M059J (cell line): ENCODE results near the gene MSL3B.

Experiments used
- DNase-seq: peaks from one replicate; pipeline ENCODE4 v3.0.0-alpha.2; 2012; ENCODE audit warnings: low read depth

Gene MSL3B

DNA sequence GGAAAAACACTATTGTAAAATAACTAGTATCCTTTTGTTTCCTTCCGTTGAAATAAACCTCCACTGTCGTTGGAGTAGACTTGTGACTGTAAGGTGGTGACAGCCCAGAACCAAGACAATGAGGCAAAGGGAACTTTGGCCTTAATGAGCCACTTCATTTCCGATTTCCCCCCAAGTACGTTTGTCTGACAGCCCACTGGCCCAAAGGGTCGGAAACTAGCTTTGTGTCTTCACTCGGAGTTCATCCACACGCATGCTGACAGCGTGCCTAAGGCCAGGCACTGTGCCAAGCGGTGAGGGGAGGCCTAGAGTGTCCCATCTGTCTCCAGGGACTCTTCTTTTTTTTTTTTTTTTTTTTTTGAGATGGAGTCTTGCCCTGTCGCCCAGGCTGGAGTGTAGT, 34.8 kb downstream of the MSL3B start:
- no peak for DNase-seq

- DNase-seq: peak; percentile 80
Measured at GRCh38 chr2:233832869-233833311, 35.3 kb downstream of the MSL3B start.

DNA sequence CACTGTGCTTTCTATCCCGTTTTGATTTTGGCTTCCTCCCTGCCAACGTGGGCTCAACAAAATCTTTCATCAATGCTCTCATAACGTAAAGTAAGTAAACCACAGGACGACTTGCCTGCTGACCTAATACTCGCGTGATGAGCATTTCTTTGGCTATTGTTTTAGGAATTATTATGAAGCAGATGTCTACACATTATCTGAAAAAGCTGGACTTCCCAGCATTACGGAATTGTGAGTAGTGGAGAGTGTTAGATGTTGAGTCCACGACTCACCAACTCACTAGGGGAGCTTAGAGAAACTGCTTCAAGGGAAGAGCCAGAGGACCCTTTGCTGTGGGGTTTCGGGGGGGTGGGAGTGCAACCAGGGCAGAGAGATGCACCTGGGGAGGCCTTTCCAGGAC, 35.8 kb downstream of the MSL3B start:
- DNase-seq: no peak

GRCh38 chr2:233831861-233832260, 36.3 kb downstream of the MSL3B start:
- DNase-seq: no peak

DNA sequence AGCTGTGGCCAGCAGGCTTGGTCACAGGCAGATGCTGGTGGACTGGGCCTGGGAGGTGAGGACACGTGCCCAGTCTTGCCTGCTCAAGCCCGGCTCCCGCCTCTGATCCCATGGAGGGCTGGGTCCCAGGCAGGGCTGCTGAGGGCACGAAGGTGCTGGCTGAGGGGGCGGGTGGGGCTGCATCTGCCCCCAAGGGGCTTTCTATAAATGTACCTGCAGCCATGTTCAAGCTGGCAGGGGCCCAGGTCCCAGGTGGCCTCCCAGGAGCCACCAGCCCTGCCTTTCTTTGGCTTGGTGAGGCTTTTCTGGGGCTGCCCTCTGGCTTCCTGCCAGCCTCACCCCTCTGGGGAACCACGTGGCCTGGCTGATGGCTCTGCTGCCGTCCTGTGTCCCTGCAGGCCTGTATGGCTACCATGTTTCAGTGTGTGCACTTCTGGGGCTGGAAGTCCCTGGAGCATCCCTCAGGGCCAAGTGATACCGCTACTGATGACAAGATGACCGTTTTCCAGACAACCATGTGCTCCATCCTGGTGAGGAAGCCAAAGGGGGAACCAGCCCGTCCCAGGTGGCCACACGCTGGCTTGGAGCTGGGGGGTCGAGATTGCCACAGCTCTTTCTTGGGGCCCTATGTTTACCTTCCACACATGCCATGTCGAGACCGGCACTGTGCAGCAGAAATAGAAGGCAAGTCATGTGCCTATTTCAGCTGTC, 37.0 kb downstream of the MSL3B start:
- no peak for DNase-seq

- DNase-seq: no peak
Measured at GRCh38 chr2:233830111-233830802, 37.9 kb downstream of the MSL3B start.

GRCh38 chr2:233829193-233830110, 38.7 kb downstream of the MSL3B start:
- DNase-seq: no peak

DNA sequence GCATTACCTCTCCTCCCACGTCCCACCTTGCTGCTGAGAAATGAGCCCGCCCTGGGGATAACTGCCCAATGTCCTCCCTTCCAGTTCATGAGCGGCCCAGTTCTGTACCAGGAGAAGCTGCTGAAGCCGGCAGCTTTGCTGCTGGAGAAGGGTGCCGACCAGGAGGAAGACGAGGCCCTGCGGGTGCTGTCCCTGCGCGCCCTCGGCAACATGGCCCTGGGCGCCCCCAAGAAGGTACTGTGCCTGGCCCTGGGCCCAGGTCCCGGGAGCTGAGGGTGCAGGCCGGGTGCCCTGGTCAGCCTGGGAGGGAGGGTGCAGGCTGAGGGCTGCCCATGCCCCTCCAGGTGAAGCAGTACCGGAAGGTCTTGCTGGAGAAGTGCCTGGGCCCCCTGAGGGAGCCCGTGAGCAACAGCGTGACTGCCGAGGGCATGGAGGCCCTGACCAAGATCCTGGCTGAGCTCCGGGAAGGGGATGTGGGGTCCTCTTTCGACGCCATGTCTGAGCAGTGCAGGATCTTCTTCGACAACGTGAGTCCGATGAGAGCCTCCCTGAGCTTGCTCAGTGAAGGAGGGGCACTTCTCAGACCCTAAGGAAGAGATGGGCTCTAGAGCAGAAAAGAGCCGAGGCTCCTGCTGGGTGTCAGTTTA, 39.5 kb downstream of the MSL3B start:
- DNase-seq: no peak

GRCh38 chr2:233824373-233824772, 43.8 kb downstream of the MSL3B start:
- no peak for DNase-seq

DNA sequence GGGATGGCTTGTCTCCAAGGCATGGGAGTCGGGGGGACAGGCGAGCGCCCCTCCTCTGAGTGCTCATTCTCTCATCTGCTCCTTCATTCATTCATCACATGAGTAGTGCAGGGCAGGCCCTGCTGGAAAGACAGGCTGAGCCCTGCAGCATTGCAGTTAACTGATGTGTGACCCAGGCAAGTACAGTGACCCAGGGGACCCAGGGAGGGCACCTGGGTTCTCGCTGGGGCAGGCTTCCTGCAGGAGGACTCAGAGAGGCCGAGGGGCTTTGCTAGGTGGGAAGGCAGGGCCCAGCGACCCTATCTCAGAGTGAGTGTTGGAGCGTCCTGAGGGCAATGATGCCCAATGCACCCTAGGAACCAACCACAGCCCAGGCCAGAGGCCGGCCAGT, 44.5 kb downstream of the MSL3B start:
- DNase-seq: no peak

- no peak for DNase-seq
Measured at GRCh38 chr2:233822781-233823730, 45.1 kb downstream of the MSL3B start.

- DNase-seq: no peak
Measured at GRCh38 chr2:233822101-233822771, 46.0 kb downstream of the MSL3B start.

GRCh38 chr2:233821709-233822100, 46.5 kb downstream of the MSL3B start:
- no peak for DNase-seq

DNA sequence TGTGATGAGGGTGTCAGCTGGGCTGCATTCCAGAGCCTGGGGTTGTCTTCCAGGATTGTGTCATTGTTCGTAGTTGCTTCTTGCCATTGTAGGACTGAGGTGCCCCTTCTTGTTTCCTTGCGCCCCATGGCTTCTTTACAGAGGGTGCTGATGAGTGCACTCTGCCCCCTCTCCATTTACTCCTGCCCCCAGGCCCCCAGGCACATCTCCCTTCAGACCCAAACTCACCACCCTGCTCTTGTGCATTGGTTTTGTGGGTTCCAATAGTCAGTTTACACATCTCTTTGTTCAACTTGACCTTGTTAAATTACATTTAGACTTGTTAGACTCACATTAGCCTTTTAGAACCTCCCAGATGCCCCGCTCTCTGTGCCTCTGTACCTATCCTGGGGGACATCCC, 47.0 kb downstream of the MSL3B start:
- DNase-seq: no peak

DNA sequence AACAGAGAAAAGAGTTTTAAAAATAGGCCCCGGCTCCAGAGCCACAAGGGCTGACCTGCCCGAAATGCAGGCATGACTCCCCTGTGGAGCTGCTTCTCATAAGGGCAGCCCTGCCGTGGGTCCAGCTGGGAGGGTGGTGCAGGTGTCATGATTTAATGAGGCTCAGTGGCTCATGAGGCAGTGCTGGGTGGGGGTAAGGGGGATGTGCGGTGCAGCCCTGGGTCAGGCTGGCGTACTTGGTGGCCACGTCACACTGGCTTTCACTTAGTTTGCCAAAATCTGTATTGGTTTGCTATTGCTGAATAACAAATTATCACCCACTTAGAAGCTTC, 47.4 kb downstream of the MSL3B start:
- DNase-seq: no peak

DNA sequence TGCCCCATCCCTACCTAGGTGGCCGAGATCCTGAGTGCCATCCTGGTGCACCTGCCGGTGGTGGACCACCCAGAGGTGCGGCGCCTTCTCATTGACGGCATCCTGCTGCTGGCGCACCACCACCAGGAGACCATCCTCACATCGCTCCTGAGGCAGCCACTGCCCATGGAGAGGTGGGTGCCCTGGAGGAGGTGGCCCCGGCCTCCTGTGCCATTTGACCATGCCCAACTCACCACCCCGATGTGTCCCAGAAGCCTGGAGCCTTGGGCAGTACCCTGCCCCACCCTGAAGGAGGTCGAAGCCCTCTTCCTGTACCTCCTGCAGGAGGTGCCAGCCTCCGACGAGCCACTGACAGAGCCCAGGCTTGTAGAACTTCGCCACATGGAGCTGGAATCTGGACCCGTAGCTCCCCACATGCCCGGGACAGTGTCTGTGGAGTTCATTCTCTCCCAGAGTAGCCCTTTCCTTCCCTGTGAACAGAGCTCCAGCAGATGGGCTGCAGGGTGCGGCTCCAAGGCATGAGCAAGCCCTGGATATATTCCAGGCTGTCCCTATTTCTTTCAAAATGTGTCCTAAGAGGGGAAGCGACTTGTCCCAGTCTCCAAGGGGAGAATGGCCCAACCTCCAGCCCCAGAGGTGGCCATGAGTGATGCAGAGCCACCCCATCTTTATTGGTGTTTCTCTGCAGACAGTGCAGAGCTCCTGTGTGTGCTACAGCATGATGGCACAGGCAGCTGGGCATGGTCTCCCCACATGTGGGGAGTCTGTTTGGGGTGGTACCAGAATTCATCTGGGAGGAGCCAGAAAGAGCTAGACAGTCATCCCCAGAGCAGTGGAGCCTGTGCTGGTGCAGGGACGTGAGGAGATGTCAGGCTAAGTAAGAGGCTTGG, 48.1 kb downstream of the MSL3B start:
- no peak for DNase-seq

DNA sequence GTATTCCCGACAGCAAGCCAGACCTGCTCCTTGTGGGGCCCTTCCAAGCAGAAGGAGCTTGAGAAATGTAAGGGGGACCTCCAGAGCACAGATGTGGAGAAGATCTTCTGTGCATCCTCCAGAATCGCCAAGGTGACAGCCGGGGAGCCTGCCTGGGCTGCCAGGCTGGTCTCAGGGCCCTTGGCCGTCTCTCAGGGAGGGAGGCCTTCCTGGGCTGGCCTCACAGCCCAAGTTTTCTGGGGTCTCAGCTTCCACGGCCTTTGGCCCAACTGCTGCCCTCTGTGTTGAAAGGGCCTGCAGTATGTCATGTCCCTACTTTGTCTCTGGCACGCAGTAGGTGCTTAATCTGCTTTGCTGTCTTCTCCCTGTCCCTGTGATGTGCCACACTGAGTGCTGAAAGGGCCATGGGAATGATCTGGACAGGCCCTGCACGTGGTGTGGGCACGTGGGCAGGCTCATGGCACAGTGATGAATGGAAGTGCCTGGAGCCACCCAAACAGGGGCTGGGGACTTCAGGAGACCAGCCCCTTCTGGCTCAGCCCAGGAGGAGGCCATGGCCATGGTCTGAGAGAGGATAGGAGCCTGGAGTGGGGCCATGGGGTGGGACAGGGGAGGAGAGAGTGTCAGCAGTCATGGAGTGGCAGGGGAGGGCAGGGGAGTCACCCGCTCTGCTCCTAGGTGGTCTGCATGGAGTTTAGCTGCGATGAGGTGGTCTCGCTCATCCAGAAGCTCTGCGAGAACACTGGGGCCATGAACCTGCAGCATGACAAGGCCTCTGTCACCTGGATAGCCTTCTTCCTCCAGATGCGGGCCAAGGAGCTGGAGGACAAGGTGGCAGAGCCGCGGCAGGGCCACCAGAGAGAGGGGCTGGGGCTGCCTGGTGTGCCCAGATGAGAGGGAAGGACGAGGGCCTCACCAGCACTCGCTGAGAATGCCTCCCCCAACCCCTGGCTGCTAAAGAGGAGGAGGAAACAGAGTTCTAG, 49.3 kb downstream of the MSL3B start:
- no peak for DNase-seq

DNA sequence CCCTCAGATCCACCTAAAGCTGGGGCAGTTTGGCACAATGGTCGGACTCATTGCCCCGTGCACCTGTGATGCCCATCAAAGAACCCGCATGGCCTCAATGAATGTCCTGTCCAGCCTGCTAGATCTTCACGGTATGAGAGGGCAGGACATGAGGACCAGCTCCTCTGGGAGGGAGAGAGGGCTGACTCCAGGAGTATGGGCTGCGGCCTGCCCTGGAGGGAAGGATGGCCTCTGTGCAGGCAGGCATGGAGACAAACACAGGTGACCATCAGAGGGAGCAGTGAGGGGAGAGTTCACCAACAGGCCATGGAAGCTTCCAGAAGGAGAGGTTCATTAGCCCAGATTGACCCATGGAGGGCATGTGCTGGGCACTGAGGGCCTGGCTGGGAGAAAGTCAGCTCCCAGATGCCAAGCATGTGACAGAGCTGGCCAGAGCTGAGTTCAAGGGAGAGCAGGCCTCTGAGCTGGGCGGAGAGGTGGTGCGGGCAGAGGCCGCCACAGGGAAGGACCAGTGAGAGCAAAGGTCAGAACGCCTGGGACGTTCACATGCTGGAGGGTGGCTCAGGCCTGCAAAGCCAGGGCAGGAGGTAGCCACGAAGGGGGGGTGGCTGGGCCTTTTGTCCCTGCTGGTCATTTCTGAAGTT, 50.1 kb downstream of the MSL3B start:
- DNase-seq: no peak
